ENCODE measurements around the gene LRRC10B.

Gene LRRC10B

DNA sequence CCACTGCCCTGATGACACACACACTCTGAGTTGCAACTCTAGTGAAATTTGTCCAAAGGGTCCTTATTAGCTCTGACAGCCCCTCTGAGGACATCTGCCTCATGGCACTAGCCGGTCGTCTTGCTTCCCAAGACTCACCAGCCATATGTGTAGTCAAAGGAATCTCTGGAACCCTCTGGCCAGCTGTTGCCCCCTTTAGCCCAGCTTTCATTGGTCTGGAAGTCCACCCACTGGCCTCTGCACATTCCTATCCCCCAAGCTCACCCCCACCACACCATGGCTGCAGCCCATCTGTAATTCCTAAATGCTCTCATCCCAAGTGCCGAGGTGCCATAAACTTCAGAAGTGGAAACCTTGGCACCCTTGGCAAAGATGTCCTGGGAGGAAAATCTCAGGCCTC, 48.1 kb downstream of the LRRC10B start:
- Histone ChIP-seq H3K4me3 (ENCODE audit: low read length) (no peak overlapping the region), H3K27me3 (ENCODE audit: control insufficient read depth, insufficient read depth, low read length) (peaks cover 59% of the 10 kb centered on the region)

More for the DNA sequence above, 48.1 kb downstream of the LRRC10B start:
- H3K36me3 ChIP-seq (ENCODE audit: control insufficient read depth, insufficient read depth, low read length): no peaks in the 10 kb centered on the region
- H3K9ac ChIP-seq (ENCODE audit: low read length): no peak overlapping the region
- no peaks in the 10 kb centered on the region for H3K9me3 ChIP-seq (ENCODE audit: control insufficient read depth, low read length)
- no peaks in the 10 kb centered on the region for H3K4me1 ChIP-seq (ENCODE audit: control insufficient read depth, insufficient read depth, low read length)
